ENCODE measurements around the gene CACNA1C. TPM values are rescaled to one million over a fixed set of nuclear protein-coding genes. Genes with fewer than 3 reads are reported as not detected.

Gene CACNA1C
- total RNA-seq, 4 donors from 2014 or later: 1.4 to 3.7 (median 2.2) TPM

GRCh38 chr12:2560356-2560755 lies 507.6 kb downstream of the CACNA1C start:
- no peak overlapping the region for H3K27ac ChIP-seq
- H3K27me3 ChIP-seq: no peaks in the 10 kb centered on the region
- TF ChIP-seq POLR2AphosphoS5 (IDR thresholded peaks at IDR 0.05): no peak
- TF ChIP-seq CTCF (IDR thresholded peaks at IDR 0.05): no peak
- no peak for TF ChIP-seq EP300 (IDR thresholded peaks at IDR 0.05)
- no peaks in the 10 kb centered on the region for H3K36me3 ChIP-seq
- H3K9me3 ChIP-seq: no peaks in the 10 kb centered on the region
- H3K4me1 ChIP-seq: no peaks in the 10 kb centered on the region
- DNase-seq (ENCODE audit: low spot score in 2 of 2): no peak
- 90% methylated on average over 4 of the region's 4 CpGs for WGBS
- no peak overlapping the region for H3K4me3 ChIP-seq

GRCh38 chr12:2561367-2561766 lies 508.6 kb downstream of the CACNA1C start:
- Histone ChIP-seq H3K36me3 (no peaks in the 10 kb centered on the region), H3K4me3 (no peak overlapping the region), H3K4me1 (no peaks in the 10 kb centered on the region), H3K27me3 (no peaks in the 10 kb centered on the region), H3K9me3 (no peaks in the 10 kb centered on the region), H3K27ac (no peak overlapping the region)
- 80% methylated on average over 10 of the region's 10 CpGs for WGBS
- TF ChIP-seq CTCF (IDR thresholded peaks at IDR 0.05) (no peak), EP300 (IDR thresholded peaks at IDR 0.05) (no peak), POLR2AphosphoS5 (IDR thresholded peaks at IDR 0.05) (no peak), POLR2A (IDR thresholded peaks at IDR 0.05) (no peak)
- DNase-seq (ENCODE audit: low spot score in 2 of 2): no peak

GRCh38 chr12:2562400-2562799 lies 509.6 kb downstream of the CACNA1C start:
- H3K9me3 ChIP-seq: no peaks in the 10 kb centered on the region
- no peak overlapping the region for H3K27ac ChIP-seq
- no peaks in the 10 kb centered on the region for H3K4me1 ChIP-seq
- WGBS: 72% methylated on average over 3 of the region's 3 CpGs
- no peak for TF ChIP-seq EP300 (IDR thresholded peaks at IDR 0.05)
- no peak for TF ChIP-seq POLR2A (IDR thresholded peaks at IDR 0.05)
- no peak for TF ChIP-seq CTCF (IDR thresholded peaks at IDR 0.05)
- TF ChIP-seq POLR2AphosphoS5 (IDR thresholded peaks at IDR 0.05): no peak
- no peak overlapping the region for H3K4me3 ChIP-seq
- DNase-seq (ENCODE audit: low spot score in 2 of 2): no peak
- H3K27me3 ChIP-seq: no peaks in the 10 kb centered on the region
- H3K36me3 ChIP-seq: no peaks in the 10 kb centered on the region

GRCh38 chr12:2563709-2564108 lies 510.9 kb downstream of the CACNA1C start:
- no peaks in the 10 kb centered on the region for H3K36me3 ChIP-seq
- DNase-seq (ENCODE audit: low spot score in 2 of 2): no peak
- H3K27me3 ChIP-seq: no peaks in the 10 kb centered on the region
- no peak overlapping the region for H3K27ac ChIP-seq
- TF ChIP-seq POLR2AphosphoS5 (IDR thresholded peaks at IDR 0.05) (no peak), EP300 (IDR thresholded peaks at IDR 0.05) (no peak), CTCF (IDR thresholded peaks at IDR 0.05) (no peak), POLR2A (IDR thresholded peaks at IDR 0.05) (no peak)
- no peak overlapping the region for H3K4me3 ChIP-seq
- WGBS: 81% methylated on average over 6 of the region's 6 CpGs
- no peaks in the 10 kb centered on the region for H3K4me1 ChIP-seq
- no peaks in the 10 kb centered on the region for H3K9me3 ChIP-seq

- Histone ChIP-seq H3K4me1 (no peaks in the 10 kb centered on the region), H3K4me3 (no peak overlapping the region), H3K27ac (no peak overlapping the region), H3K9me3 (no peaks in the 10 kb centered on the region), H3K36me3 (no peaks in the 10 kb centered on the region), H3K27me3 (no peaks in the 10 kb centered on the region)
- DNase-seq (ENCODE audit: low spot score in 2 of 2): no peak
- 89% methylated on average over 11 of the region's 12 CpGs for WGBS
- no peak for TF ChIP-seq EP300 (IDR thresholded peaks at IDR 0.05)
- no peak for TF ChIP-seq POLR2AphosphoS5 (IDR thresholded peaks at IDR 0.05)
- no peak for TF ChIP-seq CTCF (IDR thresholded peaks at IDR 0.05)
- no peak for TF ChIP-seq POLR2A (IDR thresholded peaks at IDR 0.05)
Observed at GRCh38 chr12:2566161-2566560, 513.4 kb downstream of the CACNA1C start.

Measured in suprapubic skin (tissue), 4 donors.